COLO668 (cell line): ENCODE results near the gene TPRG1L.

Source experiments
- DNase-seq: peaks from one replicate; lab custom pipeline; 2025; ENCODE audit not compliant: unreplicated experiment; lab: John Stamatoyannopoulos, UW

The TPRG1L gene

GRCh38 chr1:3677484-3677883, 52.7 kb downstream of the TPRG1L start:
- no peak for DNase-seq

GRCh38 chr1:3678361-3679097, 53.7 kb downstream of the TPRG1L start:
- no peak for DNase-seq

GRCh38 chr1:3679098-3679555, 54.3 kb downstream of the TPRG1L start:
- no peak for DNase-seq
